CD1c-positive myeloid dendritic cell (primary cell): ENCODE results near the gene KIAA2012.

Experiments
- DNase-seq: peaks from one replicate; pipeline ENCODE4 v3.0.0-alpha.2; 2016; ENCODE audit errors: extremely low spot score

The KIAA2012 gene

DNA sequence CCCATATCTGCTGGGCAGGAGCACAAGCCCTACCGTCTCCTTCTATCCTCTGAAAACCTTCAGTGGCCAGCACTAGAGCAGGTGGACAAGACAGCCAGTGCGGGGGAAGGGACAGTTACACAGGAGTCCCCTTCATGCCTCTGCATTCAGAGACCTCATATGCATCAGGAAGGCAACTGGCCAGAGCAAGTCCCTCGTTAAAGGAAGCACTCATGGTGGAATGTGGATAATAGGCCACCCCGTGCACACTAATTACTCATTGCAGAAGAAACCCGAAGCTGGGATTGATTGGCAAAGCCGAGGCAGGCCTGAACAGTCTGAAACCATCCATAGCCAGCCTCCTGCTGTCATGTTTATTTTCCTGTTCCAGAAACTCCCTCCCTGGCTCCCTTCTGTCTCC is 11.2 kb downstream of the KIAA2012 start:
- no peak for DNase-seq

DNA sequence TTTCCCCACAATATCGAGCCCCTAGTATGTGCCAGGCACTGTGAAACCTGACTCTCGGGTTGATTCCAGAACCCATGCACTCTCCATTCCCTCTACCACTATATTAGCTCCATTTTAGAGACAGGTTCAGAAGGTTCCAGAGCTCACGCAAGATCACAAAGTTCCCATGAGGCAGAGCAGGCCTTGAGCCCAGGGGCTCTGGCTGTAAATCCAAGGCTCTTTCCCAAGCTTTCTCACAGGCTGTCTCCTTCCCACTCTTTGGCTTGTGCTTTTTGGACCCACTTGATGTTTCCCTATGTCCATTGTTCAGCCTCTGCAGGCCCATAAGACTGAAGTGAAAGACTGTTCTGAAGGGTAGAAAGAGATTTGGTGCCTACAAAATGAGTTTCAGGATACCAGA is 15.7 kb downstream of the KIAA2012 start:
- no peak for DNase-seq

DNA sequence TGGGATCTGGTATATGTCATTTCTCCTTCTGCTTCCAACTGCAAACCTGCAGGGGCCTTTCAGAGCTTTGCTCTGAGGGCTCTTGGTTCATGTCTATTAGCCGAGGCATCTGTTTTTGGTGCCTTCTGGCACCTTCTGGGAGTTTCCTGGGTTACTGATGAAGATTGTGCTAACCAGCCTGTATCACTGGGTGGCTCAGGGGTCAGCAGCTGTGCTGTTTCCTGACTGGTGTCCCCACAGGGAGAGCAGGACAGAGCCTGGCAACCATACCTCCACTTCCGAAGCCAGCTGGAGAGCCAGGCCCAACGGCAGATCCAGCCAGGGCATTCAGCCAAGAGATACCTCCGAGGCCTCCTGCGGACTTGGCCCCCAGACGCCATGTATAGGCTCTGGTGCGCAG is 17.5 kb downstream of the KIAA2012 start:
- no peak for DNase-seq

DNA sequence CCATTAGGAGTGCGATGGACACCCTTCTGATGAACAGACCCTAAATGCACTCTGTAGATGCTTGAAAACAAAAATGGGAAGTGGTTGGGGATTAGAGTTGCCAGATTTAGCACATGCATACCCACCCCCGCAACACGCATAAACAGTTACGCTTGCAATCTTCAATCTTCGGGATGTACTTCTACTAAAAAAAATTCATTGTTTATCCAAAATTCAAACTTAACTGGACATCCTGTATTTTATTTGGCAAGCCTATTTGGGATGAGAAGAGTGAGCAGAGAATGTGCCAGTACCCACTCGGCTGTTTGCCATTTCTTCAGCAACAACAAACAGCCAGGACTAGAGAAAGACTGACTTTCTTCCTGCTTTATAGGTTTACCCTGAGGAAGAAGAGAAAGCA is 18.4 kb downstream of the KIAA2012 start:
- peak; percentile 74 for DNase-seq

DNA sequence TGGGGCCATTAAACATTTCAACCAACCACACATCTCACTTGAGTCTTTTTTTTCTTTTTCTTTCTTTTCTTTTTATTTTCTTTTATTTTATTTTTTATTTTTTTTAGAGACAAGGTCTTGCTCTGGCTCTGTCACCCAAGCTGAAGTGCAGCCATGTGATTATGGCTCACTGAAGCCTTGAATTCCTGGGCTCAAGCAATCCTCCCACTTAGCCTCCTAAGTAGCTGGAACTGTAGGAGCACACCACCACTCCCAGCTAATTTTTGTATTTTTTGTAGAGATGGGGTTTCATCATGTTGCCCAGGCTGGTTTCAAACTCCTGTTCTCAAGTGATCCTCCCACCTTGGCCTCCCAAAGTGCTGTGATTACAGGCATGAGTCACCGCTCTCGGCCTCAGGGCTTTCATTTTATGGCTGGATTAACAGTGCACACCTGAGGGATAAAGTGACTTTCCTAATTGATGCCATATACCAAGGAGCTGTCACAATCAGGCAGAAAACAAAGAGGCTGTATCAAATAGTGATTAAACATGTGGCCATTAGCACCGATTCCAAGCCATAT is 21.5 kb downstream of the KIAA2012 start:
- DNase-seq = no peak

DNA sequence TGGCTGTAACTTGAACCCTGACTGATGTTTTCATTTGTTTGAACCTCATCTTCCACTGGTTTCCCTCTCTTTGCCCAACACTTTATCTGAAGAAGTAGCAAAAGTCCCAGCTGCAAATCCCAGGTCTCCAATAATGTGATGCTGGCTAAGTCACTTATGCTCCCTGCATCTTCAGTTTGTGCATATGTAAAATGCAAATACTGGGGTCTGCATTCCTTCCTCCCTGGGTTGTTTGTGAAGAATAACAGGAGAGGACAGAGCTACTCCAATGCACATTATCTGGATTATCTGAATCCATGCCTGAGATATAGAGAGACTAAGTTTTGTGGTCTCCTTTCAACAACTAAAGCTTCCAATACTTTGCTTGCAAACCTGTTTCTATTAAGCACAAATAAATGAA is 22.2 kb downstream of the KIAA2012 start:
- DNase-seq = no peak

DNA sequence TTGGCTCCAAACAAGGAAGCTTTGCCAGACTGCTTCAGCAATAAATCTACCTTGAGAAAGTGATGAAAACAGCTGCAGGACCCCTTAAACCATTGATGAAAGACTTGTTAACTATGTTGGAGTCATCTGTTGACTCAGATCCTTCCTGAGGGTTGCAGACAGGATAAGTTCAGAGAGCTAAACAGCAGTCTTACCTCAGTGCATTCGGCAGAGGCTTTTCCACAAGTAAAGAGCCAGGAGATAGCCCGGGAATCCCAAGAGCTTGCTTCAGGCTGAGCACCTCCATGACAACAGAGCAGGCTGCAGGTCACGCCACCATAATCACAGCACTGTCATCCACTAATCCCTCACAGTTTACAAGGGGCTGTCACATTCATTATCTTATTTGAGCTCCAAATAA is 23.7 kb downstream of the KIAA2012 start:
- DNase-seq = no peak

DNA sequence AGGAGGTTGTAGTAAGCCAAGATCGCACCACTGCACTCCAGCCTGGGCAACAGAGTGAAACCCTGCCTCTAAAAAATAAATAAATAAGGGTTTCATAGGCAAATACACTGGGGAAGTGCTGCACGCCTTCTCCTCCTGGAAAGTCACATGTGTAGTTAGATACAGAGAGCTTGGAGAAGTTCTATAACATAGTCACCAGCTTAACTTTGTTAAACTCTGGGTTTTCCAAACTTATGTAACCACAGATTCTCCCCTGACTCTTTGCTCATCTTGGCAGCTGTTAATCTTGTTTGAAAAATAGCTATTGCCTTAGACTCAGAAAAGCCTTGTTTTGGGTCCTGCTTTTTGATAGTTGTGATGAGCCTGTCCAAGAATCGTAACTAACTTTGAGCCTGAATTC is 25.2 kb downstream of the KIAA2012 start:
- DNase-seq = peak; percentile 35

DNA sequence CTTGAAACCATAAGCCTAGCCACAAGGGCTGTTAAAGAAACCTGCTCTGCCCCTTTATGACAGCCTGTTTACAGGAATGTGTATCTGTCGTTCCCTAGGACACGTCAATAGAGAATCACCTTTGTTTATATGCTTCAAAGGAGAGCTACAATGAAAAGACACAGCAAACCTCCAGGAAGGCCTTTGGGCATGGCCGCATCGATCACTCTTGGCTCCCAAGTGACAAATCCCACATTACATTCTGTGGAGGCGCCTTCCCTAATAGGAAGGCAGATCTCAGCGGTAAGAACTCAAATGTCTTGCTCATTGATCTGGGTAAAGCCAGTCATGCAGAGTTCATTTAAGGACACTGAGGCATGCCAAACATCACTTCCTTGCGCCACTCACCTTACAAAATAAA is 26.5 kb downstream of the KIAA2012 start:
- no peak for DNase-seq

DNA sequence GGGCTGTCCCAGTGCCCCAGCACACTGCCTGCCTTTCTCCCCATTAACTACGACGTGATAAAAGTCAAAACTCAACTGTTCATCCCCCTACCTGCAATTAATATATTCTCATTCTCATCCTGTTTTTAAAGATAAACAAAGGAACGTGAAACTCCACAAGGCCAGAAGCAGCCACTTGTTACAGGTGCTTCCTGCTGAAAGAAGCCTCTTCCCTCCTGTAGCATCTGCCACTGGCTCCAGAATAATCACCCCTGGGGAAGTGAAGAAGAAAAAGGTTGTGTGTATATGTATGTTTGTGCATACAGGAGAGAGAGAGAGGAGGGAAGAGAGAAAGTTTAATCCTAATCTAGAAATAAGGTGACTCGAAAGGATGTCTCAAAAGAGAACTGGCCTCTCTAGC is 27.1 kb downstream of the KIAA2012 start:
- no peak for DNase-seq

DNA sequence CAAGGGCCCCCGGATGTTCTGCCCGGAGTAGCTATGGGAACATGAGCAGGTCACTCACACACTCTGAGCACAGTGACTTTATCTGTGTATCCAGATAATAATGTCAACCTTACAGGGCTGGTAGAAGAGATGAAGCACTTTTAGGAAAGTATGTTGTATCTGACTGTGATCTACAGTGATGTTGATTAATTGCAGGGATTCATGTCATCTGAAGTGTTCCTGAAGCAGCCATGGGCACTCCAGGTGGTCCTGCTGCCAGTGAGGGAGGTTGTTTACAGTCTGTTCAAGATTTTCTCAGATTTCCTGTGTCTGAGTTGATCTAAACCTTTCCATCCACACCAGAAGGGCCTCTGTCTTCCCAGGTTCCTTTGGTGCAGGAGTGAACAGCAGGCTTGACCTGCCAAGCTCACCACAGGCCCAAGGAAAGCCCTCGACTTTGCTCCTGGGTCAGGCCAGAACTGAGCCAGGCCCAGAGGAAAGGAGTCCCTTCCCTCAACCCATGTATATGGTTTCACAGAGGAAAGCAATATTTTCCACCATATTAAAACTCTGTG is 28.0 kb downstream of the KIAA2012 start:
- no peak for DNase-seq

DNA sequence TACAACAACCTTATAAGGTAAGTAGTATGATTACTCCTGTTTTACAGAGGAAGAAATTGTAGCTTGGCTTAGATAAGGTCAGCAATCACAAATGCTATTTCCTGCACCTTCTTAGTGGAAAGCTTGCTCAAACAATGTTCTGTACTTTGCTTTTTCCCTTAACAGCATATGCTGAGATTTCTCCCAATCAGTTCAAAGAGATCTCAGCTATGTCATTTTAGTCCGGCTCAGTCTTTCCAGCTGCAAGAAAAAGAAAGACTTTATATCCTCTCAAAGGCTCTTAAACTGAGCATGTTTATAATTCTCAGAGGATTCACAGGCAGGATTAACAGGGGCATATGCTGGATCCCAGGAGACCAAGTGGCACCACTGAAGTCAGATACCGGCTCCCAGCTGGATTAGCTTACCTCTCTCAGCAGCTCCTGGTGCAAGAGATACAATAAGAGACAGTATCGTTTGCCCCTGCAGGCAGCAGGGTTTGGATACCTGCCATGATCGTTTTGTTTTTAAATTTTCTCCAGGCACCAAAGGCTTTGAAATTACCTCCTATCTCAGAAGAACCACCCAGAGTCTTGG is 29.5 kb downstream of the KIAA2012 start:
- DNase-seq = no peak

DNA sequence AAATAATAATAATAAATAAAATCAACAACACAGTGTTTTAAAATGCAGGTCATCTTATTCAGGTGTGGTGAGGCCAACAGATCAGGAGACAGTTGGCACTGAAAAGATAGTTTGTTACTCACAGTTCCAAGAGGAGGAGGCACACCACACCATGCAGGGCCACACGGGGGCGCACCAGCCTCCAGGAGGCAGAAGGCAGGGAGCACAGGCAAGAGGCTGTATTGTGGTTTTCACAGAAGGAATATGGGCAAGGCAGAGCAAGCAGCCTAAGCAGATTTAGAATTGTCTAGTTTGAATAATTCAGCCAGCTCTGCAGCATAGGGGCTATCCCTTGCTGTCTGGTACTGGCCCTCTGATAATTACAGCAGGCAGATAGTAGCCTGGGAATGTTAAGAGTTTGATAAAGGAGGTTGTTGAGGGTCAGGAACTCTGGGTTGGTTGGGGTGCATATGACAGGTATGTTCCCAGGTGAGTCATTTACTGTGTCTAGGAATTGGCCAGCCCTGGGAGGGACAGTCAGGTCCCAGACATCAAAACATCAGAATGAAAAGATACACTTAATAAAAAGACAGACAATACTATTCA is 31.3 kb downstream of the KIAA2012 start:
- peak; percentile 71 for DNase-seq

DNA sequence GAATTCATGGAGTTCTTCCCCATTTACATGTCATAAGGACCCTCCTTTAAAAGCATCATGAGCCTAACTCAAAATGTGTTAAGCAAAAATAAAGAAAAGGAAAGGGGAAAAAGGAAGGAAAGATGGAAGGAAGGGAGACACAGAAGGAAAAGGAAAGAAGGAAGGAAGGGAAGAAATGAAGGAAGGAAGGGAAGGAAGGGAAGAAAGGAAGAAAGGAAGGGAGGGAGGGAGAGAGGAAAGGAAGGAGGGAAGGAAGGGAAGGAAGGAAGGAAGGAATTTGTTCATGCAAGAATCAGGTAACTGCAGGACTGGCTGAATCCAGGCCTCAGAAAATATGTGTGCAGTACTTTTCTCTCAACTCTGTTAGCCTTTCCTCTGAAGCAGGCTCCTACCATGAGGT is 32.0 kb downstream of the KIAA2012 start:
- no peak for DNase-seq

DNA sequence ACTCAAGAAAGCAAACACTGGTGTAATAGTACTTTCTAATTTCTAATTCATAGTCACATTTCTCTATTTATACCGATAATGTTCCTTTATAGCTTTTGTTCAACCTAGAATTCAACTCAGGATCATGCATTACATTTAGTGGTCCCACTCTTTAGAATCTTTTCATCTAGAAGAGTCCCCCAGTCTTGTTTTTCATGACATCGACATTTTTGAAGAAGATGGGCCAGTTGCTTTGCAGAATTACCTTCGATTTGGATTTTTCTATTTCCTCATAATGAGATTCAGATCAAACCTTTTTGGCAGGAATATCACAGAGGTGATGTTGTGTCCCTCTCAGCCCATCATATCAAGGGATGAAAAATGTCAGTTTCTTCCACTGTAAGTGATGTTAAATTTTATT is 35.3 kb downstream of the KIAA2012 start:
- DNase-seq = no peak

DNA sequence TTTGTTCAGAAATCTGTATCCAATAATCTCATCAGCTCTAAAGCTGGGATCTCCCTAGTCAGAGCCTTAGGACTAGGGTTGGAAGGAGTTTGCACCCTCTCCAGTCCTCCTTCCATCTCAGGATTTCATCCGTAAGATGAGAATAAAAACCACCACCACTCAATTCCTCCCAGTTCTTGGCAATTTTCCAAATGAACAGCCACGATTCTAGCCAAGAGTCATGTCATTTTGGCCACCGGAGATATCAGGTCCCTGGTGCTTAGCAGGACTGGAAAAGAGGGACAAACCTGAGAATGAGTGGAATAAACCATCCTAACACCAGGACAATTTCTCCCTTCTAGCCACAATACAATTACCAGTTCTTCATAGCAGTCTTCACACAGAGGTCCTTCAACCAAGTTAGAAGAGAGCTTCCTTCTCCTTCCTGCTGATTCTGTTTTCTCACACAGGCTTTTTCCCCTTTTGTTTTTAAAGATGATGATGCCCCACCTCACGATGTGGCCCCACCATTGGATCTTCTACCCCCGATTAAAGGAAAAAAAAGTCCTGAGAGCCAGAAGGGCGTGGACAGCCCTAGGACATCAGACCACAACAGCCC is 36.2 kb downstream of the KIAA2012 start:
- no peak for DNase-seq

DNA sequence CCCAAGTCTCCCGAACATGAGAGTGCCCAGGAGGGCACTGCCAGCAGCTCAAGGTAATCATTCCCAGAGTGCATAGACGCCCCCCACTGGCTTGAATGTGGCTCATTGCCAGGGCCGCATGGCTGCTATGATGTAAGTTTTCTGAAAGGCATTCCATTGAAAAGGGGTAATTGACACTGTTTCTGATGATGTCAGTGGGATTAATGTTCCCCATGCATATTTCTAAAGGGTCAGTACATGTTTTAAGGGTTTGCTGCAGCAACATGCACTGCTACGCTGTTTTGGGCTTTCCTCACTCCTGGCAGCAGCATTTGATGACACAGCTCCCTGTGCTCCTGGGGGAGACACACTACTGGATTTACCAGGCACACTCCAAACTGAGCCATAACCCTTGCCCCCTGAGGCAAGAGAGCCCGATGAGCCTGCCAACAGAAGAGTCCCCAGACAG is 36.7 kb downstream of the KIAA2012 start:
- no peak for DNase-seq

DNA sequence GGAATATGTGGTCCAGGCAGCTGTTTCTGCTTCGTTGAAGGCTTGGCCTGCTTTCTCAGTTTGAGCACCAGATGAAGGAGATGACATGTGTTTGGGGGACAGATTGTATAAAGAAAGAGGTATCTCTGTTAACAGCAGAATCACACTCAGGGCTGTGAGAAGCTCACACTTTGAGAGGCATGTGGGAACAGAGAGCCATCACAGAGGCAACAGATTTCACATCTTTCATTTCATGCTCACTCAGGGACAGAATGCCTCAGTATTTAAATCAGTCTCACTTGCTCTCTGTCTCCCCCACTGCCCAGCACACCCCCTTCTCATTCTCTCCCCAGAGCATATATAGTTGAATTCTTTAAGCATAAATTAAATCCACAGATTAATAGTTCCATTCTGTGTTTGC is 37.4 kb downstream of the KIAA2012 start:
- no peak for DNase-seq

DNA sequence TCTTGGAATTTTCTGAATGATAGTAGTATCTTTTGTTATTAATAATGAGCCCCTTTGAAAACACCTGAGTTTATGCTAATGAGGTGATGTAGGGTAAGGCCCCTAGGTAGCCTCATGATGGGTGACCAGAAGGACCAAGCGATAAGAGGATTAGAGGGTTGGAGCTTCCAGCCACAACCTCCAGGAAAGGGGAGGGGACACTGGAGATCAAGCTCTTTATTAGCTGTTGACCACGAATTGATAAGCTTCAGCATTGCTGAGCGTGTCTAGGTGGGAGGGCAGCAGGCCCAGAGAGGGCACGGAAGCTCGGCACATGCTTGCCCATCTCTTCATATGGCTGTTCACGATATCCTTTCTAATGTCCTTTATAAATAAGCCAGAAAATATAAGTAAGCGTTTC is 39.0 kb downstream of the KIAA2012 start:
- no peak for DNase-seq

DNA sequence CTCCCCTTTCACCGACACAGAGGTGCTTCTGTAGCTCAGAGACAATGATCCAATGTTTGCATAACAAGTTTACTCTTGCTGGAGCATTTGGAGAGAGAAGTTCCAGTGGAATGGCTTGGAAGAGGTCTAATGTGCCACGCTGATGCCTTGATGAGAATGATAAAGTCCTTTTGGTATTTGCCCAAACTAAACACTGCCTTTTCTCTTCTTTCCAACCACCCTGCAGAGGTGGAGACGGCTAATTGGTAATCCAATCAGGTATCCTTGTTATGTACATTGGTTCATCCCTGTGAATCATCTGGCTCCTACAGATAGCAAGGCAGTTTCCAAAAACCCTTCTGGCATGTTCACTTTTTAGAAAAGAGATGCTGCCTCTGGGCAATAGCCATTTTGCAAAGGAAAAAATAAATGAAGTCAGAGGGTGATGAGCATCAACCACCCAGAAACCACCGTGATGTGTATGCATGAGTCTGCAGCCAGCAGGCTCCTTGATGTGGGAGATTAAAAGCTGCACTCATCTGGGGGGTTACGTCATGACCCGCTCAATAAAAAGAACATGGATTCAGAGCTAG is 40.6 kb downstream of the KIAA2012 start:
- DNase-seq = no peak

DNA sequence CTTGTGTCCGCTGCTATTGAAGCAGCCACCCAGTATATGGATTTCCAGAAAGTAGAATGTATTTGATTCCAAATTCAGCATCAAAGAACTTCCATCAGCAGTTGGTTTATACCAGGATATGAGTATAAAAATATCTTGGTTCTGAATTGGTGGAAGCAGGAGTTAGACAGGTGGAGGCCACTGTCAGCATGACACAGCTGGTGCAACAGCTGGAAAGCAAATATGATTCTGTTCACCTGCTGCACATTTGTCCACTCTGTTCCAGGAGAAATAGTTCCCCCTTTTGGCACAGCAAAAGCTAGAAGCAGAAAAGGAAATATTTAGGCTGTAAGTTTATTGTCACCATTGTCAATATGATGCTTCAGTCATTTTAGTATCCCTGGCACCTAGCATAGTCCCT is 41.2 kb downstream of the KIAA2012 start:
- no peak for DNase-seq

DNA sequence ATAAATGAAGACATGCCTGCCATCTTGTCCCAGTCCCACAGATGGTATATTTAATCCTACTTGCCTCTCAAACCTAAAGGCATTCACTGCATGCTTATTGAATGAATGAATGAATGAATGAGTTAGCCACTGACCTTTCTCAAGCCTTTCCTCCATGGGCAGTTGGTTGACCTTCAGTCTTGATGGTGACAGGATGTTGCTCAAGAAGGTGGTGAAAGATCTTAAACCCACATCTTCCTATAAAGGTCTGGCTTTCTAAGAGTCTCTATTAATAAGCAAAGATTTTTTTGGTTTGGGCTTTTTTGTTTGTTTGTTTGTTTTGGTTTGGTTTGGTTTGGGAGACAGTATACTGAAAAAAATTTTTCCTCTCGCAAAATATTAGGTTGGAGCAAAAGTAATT is 41.7 kb downstream of the KIAA2012 start:
- peak; percentile 61 for DNase-seq

DNA sequence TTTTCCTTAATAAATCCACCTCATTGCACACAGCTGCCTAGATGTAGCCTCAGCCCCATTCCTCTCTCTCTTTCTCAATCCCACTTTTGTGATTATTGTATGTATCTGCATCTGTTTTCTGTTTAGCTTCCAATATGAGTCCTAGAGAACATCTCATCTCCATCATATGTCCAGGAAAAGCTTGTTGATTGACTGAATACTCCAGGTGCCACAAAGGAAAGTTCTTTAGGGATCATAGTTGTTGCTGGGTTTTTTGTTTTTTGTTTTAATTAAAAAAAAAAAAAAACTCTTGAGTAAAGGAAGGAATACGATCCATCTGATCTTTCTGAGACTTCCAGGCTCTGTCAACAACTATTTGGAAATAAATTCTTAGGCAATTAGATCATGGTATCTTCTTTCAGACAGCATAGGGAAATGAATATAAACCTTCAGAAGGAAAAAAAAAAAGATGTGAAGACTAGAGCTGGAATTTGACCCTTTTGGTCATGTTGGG is 42.5 kb downstream of the KIAA2012 start:
- DNase-seq = no peak
